PC-9 (cell line): Measurements from ENCODE around the gene WNT3.

Experiments used
- EZH2 ChIP-seq: fragments of 200-600 bp; sonication (generic); IDR thresholded peaks from 2 replicates; pipeline ENCODE4 v1.8.0; 2017; ENCODE audit warnings: antibody characterized with exemption, low read depth
- TF ChIP-seq, protein P1 (sequence below): fragments of 200-600 bp; sonication (generic); conservative IDR thresholded peaks from 2 replicates; pipeline ENCODE4 v1.6.1; 2017; ENCODE audit warnings: mixed run types, antibody characterized with exemption, mild to moderate bottlenecking, moderate library complexity

DNA sequence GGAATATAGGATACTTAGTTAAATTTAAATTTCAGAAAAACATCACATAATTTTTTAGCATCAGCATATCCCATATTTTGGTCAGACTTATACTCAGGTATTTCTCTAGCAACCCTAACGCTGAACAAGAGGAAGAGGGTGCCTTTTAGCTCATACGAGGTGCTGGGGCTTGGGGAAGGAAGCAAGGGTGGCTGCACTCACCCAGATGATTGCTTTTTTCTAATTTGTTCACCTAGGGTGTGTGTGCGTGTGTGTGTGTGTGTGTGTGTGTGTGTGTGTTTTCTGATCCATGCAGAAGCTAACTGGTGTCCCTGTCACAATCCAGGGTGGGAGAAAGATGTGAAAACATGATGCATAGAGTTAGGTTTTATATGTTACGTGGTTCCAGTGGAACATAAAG lies 81.2 kb downstream of the WNT3 start:
- TF ChIP-seq, protein P1, sequence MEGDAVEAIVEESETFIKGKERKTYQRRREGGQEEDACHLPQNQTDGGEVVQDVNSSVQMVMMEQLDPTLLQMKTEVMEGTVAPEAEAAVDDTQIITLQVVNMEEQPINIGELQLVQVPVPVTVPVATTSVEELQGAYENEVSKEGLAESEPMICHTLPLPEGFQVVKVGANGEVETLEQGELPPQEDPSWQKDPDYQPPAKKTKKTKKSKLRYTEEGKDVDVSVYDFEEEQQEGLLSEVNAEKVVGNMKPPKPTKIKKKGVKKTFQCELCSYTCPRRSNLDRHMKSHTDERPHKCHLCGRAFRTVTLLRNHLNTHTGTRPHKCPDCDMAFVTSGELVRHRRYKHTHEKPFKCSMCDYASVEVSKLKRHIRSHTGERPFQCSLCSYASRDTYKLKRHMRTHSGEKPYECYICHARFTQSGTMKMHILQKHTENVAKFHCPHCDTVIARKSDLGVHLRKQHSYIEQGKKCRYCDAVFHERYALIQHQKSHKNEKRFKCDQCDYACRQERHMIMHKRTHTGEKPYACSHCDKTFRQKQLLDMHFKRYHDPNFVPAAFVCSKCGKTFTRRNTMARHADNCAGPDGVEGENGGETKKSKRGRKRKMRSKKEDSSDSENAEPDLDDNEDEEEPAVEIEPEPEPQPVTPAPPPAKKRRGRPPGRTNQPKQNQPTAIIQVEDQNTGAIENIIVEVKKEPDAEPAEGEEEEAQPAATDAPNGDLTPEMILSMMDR = no peak
- no peak for TF ChIP-seq EZH2
